ENCODE data around the gene NR2F2. TPM values are rescaled to one million over a fixed set of nuclear protein-coding genes. Genes with fewer than 3 reads are reported as not detected.

Gene NR2F2
- total RNA-seq, 4 donors from 2014 or later = 4.3 to 14.6 (median 9.3) TPM

DNA sequence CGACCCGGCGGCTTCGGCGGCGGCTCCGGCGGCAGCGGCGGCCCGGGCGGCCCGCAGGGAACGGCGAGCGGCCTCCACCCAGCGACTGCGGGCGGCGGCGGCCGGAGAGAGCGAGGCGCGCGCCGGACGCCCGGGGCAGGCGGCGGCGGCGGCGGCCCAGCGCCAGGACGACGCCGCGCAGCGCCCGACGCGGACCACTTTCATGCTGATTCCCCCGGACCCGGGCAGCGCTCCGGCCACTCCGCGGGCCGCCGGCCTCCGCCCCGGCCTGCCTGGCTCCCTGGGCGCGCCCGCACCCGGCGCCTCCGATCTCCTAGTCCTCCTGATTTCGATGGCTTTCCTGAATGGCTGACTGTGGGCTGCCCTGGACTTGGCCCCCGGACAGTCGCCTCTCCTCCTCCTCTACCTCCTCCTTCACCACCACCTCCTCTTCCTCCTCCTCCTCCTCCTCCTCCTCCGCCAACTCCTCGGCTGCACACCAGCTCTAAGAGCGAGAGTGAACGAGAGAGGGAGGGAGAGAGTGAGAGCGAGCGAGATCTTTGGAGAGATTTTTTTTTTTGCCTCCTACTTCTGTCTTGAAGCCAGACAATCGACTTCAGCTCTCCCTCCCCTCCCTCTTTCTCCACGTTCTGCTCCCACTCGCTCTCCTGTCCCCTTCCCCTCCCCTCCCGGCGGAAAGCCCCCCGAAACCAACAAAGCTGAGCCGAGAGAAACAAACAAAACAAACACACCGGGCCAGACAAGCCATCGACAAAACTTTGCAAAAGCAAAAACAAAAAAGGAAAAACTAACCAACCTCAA lies 844 bp downstream of the NR2F2 start:
- Histone ChIP-seq H3K36me3 (peaks cover 0 to 6% of the 10 kb centered on the region in 2 donors), H3K27ac (peak overlapping the region; percentile 93 to 98 (median 97)), H3K4me1 (peaks cover 13 to 24% of the 10 kb centered on the region in 2 donors), H3K4me3 (peak overlapping the region; percentile 81 to 94 (median 86)), H3K9me3 (no peaks in the 10 kb centered on the region), H3K27me3 (peaks cover 0 to 5% (median 2%) of the 10 kb centered on the region in 3 donors)
- TF ChIP-seq POLR2A (IDR thresholded peaks at IDR 0.05) = no peak
- TF ChIP-seq, protein P1, sequence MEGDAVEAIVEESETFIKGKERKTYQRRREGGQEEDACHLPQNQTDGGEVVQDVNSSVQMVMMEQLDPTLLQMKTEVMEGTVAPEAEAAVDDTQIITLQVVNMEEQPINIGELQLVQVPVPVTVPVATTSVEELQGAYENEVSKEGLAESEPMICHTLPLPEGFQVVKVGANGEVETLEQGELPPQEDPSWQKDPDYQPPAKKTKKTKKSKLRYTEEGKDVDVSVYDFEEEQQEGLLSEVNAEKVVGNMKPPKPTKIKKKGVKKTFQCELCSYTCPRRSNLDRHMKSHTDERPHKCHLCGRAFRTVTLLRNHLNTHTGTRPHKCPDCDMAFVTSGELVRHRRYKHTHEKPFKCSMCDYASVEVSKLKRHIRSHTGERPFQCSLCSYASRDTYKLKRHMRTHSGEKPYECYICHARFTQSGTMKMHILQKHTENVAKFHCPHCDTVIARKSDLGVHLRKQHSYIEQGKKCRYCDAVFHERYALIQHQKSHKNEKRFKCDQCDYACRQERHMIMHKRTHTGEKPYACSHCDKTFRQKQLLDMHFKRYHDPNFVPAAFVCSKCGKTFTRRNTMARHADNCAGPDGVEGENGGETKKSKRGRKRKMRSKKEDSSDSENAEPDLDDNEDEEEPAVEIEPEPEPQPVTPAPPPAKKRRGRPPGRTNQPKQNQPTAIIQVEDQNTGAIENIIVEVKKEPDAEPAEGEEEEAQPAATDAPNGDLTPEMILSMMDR (IDR thresholded peaks at IDR 0.05 in 4 of 5, conservative IDR thresholded peaks at IDR 0.05 in 1 of 5) = no peak
- in situ Hi-C loops (cut with MboI; ENCODE audit: low sequenced_read_pairs in 4 of 4) (loop anchor here in 2 of 4 donors (25.0 kb wide), 2 partner anchors 1069 to 1631 kb away; partner anchors contain the start of gene ARRDC4 (in 1 of the 2)), intact Hi-C loops (cut with DNase I; ENCODE audit: low total_unique reads) (loop anchor here (5.0 to 10.0 kb wide), 3 partner anchors 147 to 1633 kb away; partner anchors contain the start of gene ARRDC4)
- DNase-seq (peak in 1 of 2 donors; percentile 46), ATAC-seq (peak; percentile 5 to 11)

DNA sequence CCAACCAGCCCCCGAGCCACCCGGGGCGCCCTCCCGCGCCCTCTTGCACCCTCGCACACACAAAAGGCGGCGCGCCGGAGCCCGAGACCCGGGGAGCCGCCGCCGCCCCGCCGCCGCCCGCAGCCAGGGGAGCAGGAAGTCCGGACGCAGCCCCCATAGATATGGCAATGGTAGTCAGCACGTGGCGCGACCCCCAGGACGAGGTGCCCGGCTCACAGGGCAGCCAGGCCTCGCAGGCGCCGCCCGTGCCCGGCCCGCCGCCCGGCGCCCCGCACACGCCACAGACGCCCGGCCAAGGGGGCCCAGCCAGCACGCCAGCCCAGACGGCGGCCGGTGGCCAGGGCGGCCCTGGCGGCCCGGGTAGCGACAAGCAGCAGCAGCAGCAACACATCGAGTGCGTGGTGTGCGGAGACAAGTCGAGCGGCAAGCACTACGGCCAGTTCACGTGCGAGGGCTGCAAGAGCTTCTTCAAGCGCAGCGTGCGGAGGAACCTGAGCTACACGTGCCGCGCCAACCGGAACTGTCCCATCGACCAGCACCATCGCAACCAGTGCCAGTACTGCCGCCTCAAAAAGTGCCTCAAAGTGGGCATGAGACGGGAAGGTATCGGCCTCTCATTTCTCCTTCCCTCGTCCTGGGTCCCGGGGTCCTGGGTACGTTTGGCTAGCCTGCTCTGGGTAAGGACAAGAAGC lies 1.6 kb downstream of the NR2F2 start:
- Histone ChIP-seq H3K4me1 (peaks cover 13 to 25% of the 10 kb centered on the region in 2 donors), H3K27ac (peak overlapping the region; percentile 93 to 98 (median 95)), H3K36me3 (peaks cover 0 to 6% of the 10 kb centered on the region in 2 donors), H3K27me3 (no peaks in the 10 kb centered on the region), H3K9me3 (no peaks in the 10 kb centered on the region), H3K4me3 (peak overlapping the region; percentile 81 to 94 (median 84))
- DNase-seq = peak; percentile 79
- intact Hi-C loops (cut with DNase I; ENCODE audit: low total_unique reads) (loop anchor here (5.0 to 10.0 kb wide), 3 partner anchors 147 to 1633 kb away; partner anchors contain the start of gene ARRDC4), in situ Hi-C loops (cut with MboI; ENCODE audit: low sequenced_read_pairs in 4 of 4) (loop anchor here in 2 of 4 donors (25.0 kb wide), 2 partner anchors 1070 to 1630 kb away; partner anchors contain the start of gene ARRDC4 (in 1 of the 2))
- ATAC-seq = peak; percentile 36 to 39
- peak; percentile 54 to 73 for TF ChIP-seq POLR2A (IDR thresholded peaks at IDR 0.05)
- TF ChIP-seq, protein P1 (IDR thresholded peaks at IDR 0.05 in 4 of 5, conservative IDR thresholded peaks at IDR 0.05 in 1 of 5) = peak in 1 of 5 experiments; percentile 16

DNA sequence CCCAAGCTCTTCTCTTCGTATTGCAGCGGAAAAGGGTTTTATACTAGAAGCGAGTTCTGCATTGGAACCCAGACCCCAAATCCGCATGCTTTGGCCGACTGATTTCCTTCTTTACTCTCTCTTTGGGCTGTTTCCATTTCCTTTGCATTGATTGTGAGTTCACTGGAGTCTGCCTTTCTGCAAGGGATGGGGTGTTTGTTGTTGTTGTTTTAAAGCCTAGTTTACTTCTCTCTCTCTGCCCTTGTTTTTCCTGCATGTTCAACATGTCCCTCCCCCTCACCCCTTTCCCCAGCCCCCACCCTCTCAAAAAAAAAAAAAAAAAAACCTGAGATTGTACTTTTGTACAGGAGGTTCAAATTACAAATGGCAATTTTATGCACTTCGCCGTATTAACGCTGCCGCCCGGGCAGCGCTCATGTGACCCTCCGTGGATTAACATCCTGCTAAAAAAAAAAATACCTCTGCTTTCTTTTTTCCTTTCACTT lies 2.2 kb downstream of the NR2F2 start:
- DNase-seq = no peak
- no peaks in the 10 kb centered on the region for H3K27me3 ChIP-seq
- intact Hi-C loops (cut with DNase I; ENCODE audit: low total_unique reads) = loop anchor here (5.0 to 10.0 kb wide), 3 partner anchors 148 to 1632 kb away; partner anchors contain the start of gene ARRDC4
- in situ Hi-C loops (cut with MboI; ENCODE audit: low sequenced_read_pairs in 4 of 4) = loop anchor here in 2 of 4 donors (25.0 kb wide), 2 partner anchors 1070 to 1630 kb away; partner anchors contain the start of gene ARRDC4 (in 1 of the 2)
- peak overlapping the region; percentile 93 to 98 (median 95) for H3K27ac ChIP-seq
- H3K4me1 ChIP-seq = peaks cover 13 to 25% of the 10 kb centered on the region in 2 donors
- peaks cover 0 to 6% of the 10 kb centered on the region in 2 donors for H3K36me3 ChIP-seq
- peak in 1 of 2 donors; percentile 6 for ATAC-seq
- peak overlapping the region; percentile 81 to 94 (median 84) for H3K4me3 ChIP-seq
- TF ChIP-seq POLR2A (IDR thresholded peaks at IDR 0.05) = no peak
- TF ChIP-seq, protein P1 (IDR thresholded peaks at IDR 0.05 in 4 of 5, conservative IDR thresholded peaks at IDR 0.05 in 1 of 5) = no peak
- H3K9me3 ChIP-seq = no peaks in the 10 kb centered on the region
